GM12892 (cell line): Measurements from ENCODE around the gene ABCC5.

Source experiments
- POLR2A ChIP-seq: IDR thresholded peaks from 2 replicates; pipeline ENCODE4 v1.6.1; 2011; ENCODE audit warnings: low read depth, low read length, control low read depth
- POLR2AphosphoS5 ChIP-seq: IDR thresholded peaks from 2 replicates; pipeline ENCODE4 v1.6.1; 2011; ENCODE audit warnings: low read depth, low read length, control low read depth
- TAF1 ChIP-seq: IDR thresholded peaks from 2 replicates; pipeline ENCODE4 v1.6.1; 2011; ENCODE audit warnings: low read depth, mild to moderate bottlenecking, control low read depth, low read length, borderline replicate concordance

- TF ChIP-seq POLR2AphosphoS5: no peak
- no peak for TF ChIP-seq POLR2A
- TF ChIP-seq TAF1: no peak
Observed at GRCh38 chr3:183953471-183954070, 64.1 kb downstream of the ABCC5 start.
